ENCODE data around the gene PAQR6.

DNA sequence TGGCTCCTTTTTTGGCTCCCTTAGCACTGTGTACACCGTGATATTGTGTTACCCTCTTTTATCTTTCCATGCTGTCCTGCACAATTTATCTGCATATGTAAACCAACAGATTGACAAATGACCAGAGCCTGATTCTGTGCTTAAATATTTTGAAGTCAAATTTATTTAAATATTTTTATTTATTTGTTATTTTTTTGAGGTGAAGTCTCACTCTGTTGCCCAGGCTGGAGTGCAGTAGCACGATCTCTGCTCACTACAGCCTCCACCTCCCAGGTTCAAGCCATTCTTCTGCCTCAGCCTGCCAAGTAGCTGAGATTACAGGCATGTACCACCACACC lies 22.2 kb downstream of the PAQR6 start:
- TF ChIP-seq, protein P1, sequence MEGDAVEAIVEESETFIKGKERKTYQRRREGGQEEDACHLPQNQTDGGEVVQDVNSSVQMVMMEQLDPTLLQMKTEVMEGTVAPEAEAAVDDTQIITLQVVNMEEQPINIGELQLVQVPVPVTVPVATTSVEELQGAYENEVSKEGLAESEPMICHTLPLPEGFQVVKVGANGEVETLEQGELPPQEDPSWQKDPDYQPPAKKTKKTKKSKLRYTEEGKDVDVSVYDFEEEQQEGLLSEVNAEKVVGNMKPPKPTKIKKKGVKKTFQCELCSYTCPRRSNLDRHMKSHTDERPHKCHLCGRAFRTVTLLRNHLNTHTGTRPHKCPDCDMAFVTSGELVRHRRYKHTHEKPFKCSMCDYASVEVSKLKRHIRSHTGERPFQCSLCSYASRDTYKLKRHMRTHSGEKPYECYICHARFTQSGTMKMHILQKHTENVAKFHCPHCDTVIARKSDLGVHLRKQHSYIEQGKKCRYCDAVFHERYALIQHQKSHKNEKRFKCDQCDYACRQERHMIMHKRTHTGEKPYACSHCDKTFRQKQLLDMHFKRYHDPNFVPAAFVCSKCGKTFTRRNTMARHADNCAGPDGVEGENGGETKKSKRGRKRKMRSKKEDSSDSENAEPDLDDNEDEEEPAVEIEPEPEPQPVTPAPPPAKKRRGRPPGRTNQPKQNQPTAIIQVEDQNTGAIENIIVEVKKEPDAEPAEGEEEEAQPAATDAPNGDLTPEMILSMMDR (IDR thresholded peaks at IDR 0.05) = no peak
- TF ChIP-seq POLR2AphosphoS5 (IDR thresholded peaks at IDR 0.05; ENCODE audit: low read depth, low read length) = no peak

Measured in Panc1 (cell line).